Measurements from ENCODE around the gene ZC3HAV1. TPM values are rescaled to one million over a fixed set of nuclear protein-coding genes. Genes with fewer than 3 reads are reported as not detected.
"Not testable (repeated sequence)": the region's sequence is repeated elsewhere in the genome, so short reads cannot be mapped to it uniquely, and the experiment has no call there.

Gene ZC3HAV1
- total RNA-seq, 1 donor from 2014 or later = 43.6 TPM

DNA sequence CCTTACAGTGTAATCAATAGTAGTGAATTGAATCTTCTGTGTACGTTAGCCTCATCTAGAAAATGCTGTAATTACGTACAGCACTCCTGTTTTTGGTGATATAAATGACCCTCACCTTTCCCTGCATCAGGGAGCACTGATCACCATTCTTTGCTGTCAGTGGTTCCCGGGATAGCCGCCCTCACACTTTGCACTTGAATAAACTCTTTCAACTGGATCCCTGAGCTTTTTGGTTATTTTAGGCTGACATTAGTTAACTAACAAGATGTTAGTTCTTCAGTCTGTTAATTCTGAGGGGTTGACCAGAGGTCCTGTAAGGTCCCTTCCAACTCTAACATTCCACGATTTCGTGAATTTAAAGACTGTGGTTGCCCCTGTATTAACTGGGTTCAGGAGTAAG lies 23.4 kb upstream of the ZC3HAV1 start:
- Histone ChIP-seq H3K4me1 (peaks cover 5% of the 10 kb centered on the region), H3K36me3 (peaks cover 5% of the 10 kb centered on the region), H3K27ac (peak overlapping the region; percentile 69), H3K27me3 (ENCODE audit: low read depth) (no peaks in the 10 kb centered on the region), H3K4me3 (peak overlapping the region; percentile 56), H3K9me3 (no peaks in the 10 kb centered on the region)
- intact Hi-C loops (cut with DNase I) = no loop called here
- DNase-seq (no peak), ATAC-seq (no peak)
- TF ChIP-seq, protein P1, sequence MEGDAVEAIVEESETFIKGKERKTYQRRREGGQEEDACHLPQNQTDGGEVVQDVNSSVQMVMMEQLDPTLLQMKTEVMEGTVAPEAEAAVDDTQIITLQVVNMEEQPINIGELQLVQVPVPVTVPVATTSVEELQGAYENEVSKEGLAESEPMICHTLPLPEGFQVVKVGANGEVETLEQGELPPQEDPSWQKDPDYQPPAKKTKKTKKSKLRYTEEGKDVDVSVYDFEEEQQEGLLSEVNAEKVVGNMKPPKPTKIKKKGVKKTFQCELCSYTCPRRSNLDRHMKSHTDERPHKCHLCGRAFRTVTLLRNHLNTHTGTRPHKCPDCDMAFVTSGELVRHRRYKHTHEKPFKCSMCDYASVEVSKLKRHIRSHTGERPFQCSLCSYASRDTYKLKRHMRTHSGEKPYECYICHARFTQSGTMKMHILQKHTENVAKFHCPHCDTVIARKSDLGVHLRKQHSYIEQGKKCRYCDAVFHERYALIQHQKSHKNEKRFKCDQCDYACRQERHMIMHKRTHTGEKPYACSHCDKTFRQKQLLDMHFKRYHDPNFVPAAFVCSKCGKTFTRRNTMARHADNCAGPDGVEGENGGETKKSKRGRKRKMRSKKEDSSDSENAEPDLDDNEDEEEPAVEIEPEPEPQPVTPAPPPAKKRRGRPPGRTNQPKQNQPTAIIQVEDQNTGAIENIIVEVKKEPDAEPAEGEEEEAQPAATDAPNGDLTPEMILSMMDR (IDR thresholded peaks at IDR 0.05) = no peak

- Histone ChIP-seq H3K4me3 (no peak overlapping the region), H3K27ac (no peak overlapping the region), H3K27me3 (ENCODE audit: low read depth) (no peaks in the 10 kb centered on the region), H3K4me1 (peaks cover 5% of the 10 kb centered on the region), H3K36me3 (peaks cover 3% of the 10 kb centered on the region), H3K9me3 (no peaks in the 10 kb centered on the region)
- no peak for ATAC-seq
- TF ChIP-seq, protein P1 (IDR thresholded peaks at IDR 0.05) = no peak
- intact Hi-C loops (cut with DNase I) = no loop called here
- DNase-seq = no peak
Observed at GRCh38 chr7:139131601-139132041, 22.1 kb upstream of the ZC3HAV1 start.

- not testable (repeated sequence) for ATAC-seq
Observed at GRCh38 chr7:139129814-139130213, 20.3 kb upstream of the ZC3HAV1 start.

GRCh38 chr7:139127648-139128047 lies 18.1 kb upstream of the ZC3HAV1 start:
- intact Hi-C loops (cut with DNase I) = no loop called here
- no peak overlapping the region for H3K27ac ChIP-seq
- no peaks in the 10 kb centered on the region for H3K4me1 ChIP-seq
- H3K9me3 ChIP-seq = no peaks in the 10 kb centered on the region
- no peaks in the 10 kb centered on the region for H3K27me3 ChIP-seq (ENCODE audit: low read depth)
- no peak overlapping the region for H3K4me3 ChIP-seq
- TF ChIP-seq, protein P1 (IDR thresholded peaks at IDR 0.05) = no peak
- no peak for DNase-seq
- H3K36me3 ChIP-seq = no peaks in the 10 kb centered on the region
- ATAC-seq = no peak

More at GRCh38 chr7:139129814-139130213, 20.3 kb upstream of the ZC3HAV1 start:
- H3K27ac ChIP-seq; DNase-seq; H3K27me3 ChIP-seq (ENCODE audit: low read depth); H3K4me3 ChIP-seq; H3K36me3 ChIP-seq; H3K4me1 ChIP-seq; H3K9me3 ChIP-seq; intact Hi-C loops (cut with DNase I): not testable (repeated sequence)

DNA sequence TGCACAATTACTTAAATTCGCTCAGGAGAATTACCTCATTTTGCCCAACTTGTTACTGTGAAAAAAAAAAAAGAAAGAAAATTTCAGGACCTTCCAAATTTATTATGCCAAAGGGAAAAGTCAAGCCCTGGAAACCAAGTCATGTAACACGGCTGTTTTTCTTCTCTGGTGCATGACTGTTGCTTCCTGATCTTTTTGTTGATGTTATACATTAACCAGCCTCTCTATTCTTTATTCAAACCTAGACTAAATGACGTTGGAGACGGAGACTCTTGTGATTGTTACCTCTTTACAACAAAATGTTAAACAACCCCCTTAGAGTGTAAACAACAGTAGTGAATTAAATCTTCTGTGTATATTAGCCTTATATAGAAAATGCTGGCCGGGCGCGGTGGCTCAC lies 16.1 kb upstream of the ZC3HAV1 start:
- H3K27me3 ChIP-seq (ENCODE audit: low read depth) = no peaks in the 10 kb centered on the region
- no peaks in the 10 kb centered on the region for H3K9me3 ChIP-seq
- intact Hi-C loops (cut with DNase I) = no loop called here
- ATAC-seq = no peak
- TF ChIP-seq, protein P1 (IDR thresholded peaks at IDR 0.05) = no peak
- no peaks in the 10 kb centered on the region for H3K36me3 ChIP-seq
- no peak overlapping the region for H3K4me3 ChIP-seq
- no peak for DNase-seq
- no peaks in the 10 kb centered on the region for H3K4me1 ChIP-seq
- H3K27ac ChIP-seq = no peak overlapping the region

DNA sequence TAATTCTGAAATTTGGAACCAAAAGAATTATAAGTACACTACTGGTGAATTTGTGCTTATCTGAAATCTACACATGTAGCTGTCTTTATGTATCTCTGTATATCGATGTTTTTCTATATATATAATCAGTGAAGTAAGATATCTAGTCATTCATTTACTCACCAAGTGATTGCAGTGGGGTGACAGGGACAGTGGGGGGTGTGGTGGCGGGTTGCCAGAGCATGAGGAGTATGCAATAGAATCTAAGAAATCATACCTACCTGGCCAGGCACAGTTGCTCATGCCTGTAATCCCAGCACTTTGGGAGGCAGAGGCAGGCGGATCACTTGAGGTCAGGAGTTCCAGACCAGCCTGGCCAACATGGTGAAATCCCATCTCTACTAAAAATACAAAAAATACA lies 15.5 kb upstream of the ZC3HAV1 start:
- H3K9me3 ChIP-seq; H3K4me1 ChIP-seq; H3K27ac ChIP-seq; H3K4me3 ChIP-seq; ATAC-seq; DNase-seq; H3K36me3 ChIP-seq; intact Hi-C loops (cut with DNase I); H3K27me3 ChIP-seq (ENCODE audit: low read depth): not testable (repeated sequence)
